Fibroblast of lung (primary cell): ENCODE measurements around the gene RNASE7. TPM values are rescaled to one million over a fixed set of nuclear protein-coding genes. Genes with fewer than 3 reads are reported as not detected.

Experiments used
- DNase-seq, 2 donors: peaks; one replicate each; pipeline versions ENCODE4 v3.0.0 to v3.0.0-alpha.2; 2010; ENCODE audit warnings: low read depth in 2 of 2
- H2AFZ ChIP-seq: 2 replicates; pipeline ENCODE4 v1.5.1; 2012; ENCODE audit warnings: low read length, control low read depth, inconsistent platforms
- H3K27ac ChIP-seq: 2 replicates; pipeline ENCODE4 v1.5.1; 2011; ENCODE audit warnings: low read length, control low read depth; ENCODE audit not compliant: insufficient read depth
- H3K27me3 ChIP-seq: 2 replicates; pipeline ENCODE4 v1.5.1; 2011; ENCODE audit warnings: mild to moderate bottlenecking, low read length; ENCODE audit not compliant: control insufficient read depth, insufficient read depth
- H3K36me3 ChIP-seq: 2 replicates; pipeline ENCODE4 v1.5.1; 2011; ENCODE audit warnings: low read length; ENCODE audit not compliant: control insufficient read depth, insufficient read depth
- H3K4me1 ChIP-seq: 2 replicates; pipeline ENCODE4 v1.5.1; 2011; ENCODE audit warnings: low read length; ENCODE audit not compliant: control insufficient read depth, insufficient read depth; ENCODE audit errors: extremely low read depth
- H3K4me2 ChIP-seq: 2 replicates; pipeline ENCODE4 v1.5.1; 2011; ENCODE audit warnings: low read length, control low read depth; ENCODE audit not compliant: insufficient read depth; ENCODE audit errors: extremely low read depth
- H3K4me3 ChIP-seq, 4 experiments: fragments of 200-600 bp in 1 of 4; sonication (generic) in 1 of 4; replicated peaks in 1 of 4; 2 replicates each; pipeline ENCODE4 v1.5.1; 2011 to 2016; ENCODE audit warnings: low read length in 4 of 4, low read depth in 3 of 4, mild to moderate bottlenecking in 3 of 4, control low read depth in 2 of 4, inconsistent platforms in 1 of 4, mixed read lengths in 1 of 4; ENCODE audit not compliant: insufficient read depth in 1 of 4; ENCODE audit errors: control extremely low read depth in 1 of 4
- H3K79me2 ChIP-seq: 2 replicates; pipeline ENCODE4 v1.5.1; 2012; ENCODE audit warnings: mild to moderate bottlenecking, low read length, inconsistent platforms; ENCODE audit not compliant: control insufficient read depth, insufficient read depth
- H3K9ac ChIP-seq: 2 replicates; pipeline ENCODE4 v1.5.1; 2011; ENCODE audit warnings: mild to moderate bottlenecking, low read length, control low read depth; ENCODE audit not compliant: insufficient read depth
- H3K9me3 ChIP-seq: 2 replicates; pipeline ENCODE4 v1.5.1; 2012; ENCODE audit warnings: low read depth, low read length; ENCODE audit not compliant: control insufficient read depth, insufficient read depth
- H4K20me1 ChIP-seq: 2 replicates; pipeline ENCODE4 v1.5.1; 2011; ENCODE audit warnings: low read length; ENCODE audit not compliant: control insufficient read depth, insufficient read depth; ENCODE audit errors: extremely low read depth
- EZH2 ChIP-seq: IDR thresholded peaks from 2 replicates; pipeline ENCODE4 v1.5.1; 2012; ENCODE audit warnings: low read length, control low read depth, mild to moderate bottlenecking; ENCODE audit errors: missing control alignments
- polyA plus RNA-seq, 2 donors: library from polyadenylated mRNA; depleted of rRNA in 1 of 2; stranded (reverse) in 1 of 2; unstranded in 1 of 2; fragments of >200 nt; gene quantifications; 2 replicates each; pipeline ENCODE4 v1.2.1, GENCODE V29; 2011 to 2012; ENCODE audit warnings: missing spikeins in 1 of 2
- total RNA-seq: library from RNA; depleted of rRNA; stranded (reverse); fragments of >200 nt; gene quantifications from 2 replicates; pipeline ENCODE4 v1.2.1, GENCODE V29; 2014
- TF ChIP-seq, protein P1 (sequence below), 2 donors: IDR thresholded peaks in 1 of 2; conservative IDR thresholded peaks in 1 of 2; 1 replicate in 1 of 2; 2 replicates in 1 of 2; pipeline ENCODE4 v1.5.1; 2011 to 2012; ENCODE audit warnings: low read length in 2 of 2, control low read depth in 1 of 2, inconsistent platforms in 1 of 2, low read depth in 1 of 2, mild to moderate bottlenecking in 1 of 2

RNASE7 gene
- total and polyA plus RNA-seq, 2 donors (not counting 1 experiment from before 2014, with no cell fraction given) = not detected

DNA sequence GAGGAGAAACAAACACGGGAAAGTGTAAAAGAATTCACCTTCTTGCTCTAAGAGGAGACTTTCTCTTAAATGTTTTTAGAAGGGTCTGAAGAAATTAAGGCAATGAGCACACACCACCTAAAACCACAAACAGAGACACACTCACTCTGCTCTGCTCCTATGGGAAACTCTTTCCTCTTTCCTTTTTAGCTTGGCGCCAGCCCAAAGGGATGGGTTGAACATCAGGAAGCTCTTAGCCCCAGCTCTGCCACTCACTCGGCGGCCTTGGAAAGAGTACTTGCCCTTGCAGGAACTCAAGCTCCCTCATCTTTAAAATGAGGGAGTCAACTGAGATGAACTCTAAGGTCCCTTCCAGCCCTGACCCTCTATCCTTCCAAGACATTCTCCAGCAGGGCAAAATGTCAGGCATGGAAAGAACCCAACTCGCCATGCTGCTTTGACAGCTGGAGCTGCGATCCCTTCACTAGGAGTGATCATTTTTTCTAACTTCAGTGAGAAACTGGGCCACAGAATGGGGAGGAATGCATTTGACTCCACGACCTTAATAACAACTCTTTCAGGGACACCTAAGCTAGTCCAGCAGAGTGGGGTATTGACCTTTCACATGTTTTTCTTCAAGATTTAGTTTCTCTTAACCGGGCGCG, 14.5 kb downstream of the RNASE7 start:
- Histone ChIP-seq H3K4me2 (no peak overlapping the region), H3K27me3 (peaks cover 8% of the 10 kb centered on the region), H3K4me1 (no peaks in the 10 kb centered on the region), H2AFZ (no peak overlapping the region), H3K36me3 (no peaks in the 10 kb centered on the region), H3K4me3 (no peak overlapping the region), H3K9ac (no peak overlapping the region), H3K79me2 (no peaks in the 10 kb centered on the region), H3K27ac (no peak overlapping the region), H4K20me1 (no peaks in the 10 kb centered on the region), H3K9me3 (no peaks in the 10 kb centered on the region)
- DNase-seq = no peak
- no peak for TF ChIP-seq EZH2
- TF ChIP-seq, protein P1, sequence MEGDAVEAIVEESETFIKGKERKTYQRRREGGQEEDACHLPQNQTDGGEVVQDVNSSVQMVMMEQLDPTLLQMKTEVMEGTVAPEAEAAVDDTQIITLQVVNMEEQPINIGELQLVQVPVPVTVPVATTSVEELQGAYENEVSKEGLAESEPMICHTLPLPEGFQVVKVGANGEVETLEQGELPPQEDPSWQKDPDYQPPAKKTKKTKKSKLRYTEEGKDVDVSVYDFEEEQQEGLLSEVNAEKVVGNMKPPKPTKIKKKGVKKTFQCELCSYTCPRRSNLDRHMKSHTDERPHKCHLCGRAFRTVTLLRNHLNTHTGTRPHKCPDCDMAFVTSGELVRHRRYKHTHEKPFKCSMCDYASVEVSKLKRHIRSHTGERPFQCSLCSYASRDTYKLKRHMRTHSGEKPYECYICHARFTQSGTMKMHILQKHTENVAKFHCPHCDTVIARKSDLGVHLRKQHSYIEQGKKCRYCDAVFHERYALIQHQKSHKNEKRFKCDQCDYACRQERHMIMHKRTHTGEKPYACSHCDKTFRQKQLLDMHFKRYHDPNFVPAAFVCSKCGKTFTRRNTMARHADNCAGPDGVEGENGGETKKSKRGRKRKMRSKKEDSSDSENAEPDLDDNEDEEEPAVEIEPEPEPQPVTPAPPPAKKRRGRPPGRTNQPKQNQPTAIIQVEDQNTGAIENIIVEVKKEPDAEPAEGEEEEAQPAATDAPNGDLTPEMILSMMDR (conservative IDR thresholded peaks at IDR 0.05 in 1 of 2, IDR thresholded peaks at IDR 0.05 in 1 of 2; ENCODE audit: low read depth in 1 of 2, low read length in 2 of 2) = no peak

GRCh38 chr14:21057803-21058675, 15.9 kb downstream of the RNASE7 start, which contains the start of gene RNASE8:
Gene RNASE8, plus strand, starts transcription at chr14:21057822. Its CDS starts 71 bp downstream, at chr14:21057893.
- no peak within 1 kb of the TSS for H3K4me2 ChIP-seq
- H2AFZ ChIP-seq = no peak within 1 kb of the TSS
- no peak within 1 kb of the TSS for H3K27ac ChIP-seq

GRCh38 chr14:21058903-21059302, 16.7 kb downstream of the RNASE7 start:
- no peak overlapping the region for H3K4me2 ChIP-seq
- no peak overlapping the region for H2AFZ ChIP-seq
- no peaks in the 10 kb centered on the region for H3K9me3 ChIP-seq
- H3K79me2 ChIP-seq = no peaks in the 10 kb centered on the region
- no peaks in the 10 kb centered on the region for H4K20me1 ChIP-seq
- no peaks in the 10 kb centered on the region for H3K36me3 ChIP-seq
- no peak for TF ChIP-seq EZH2
- TF ChIP-seq, protein P1 (conservative IDR thresholded peaks at IDR 0.05 in 1 of 2, IDR thresholded peaks at IDR 0.05 in 1 of 2; ENCODE audit: low read depth in 1 of 2, low read length in 2 of 2) = no peak
- H3K4me3 ChIP-seq = no peak overlapping the region
- no peaks in the 10 kb centered on the region for H3K4me1 ChIP-seq
- DNase-seq = no peak
- peaks cover 8% of the 10 kb centered on the region for H3K27me3 ChIP-seq
- H3K27ac ChIP-seq = no peak overlapping the region
- no peak overlapping the region for H3K9ac ChIP-seq

More at GRCh38 chr14:21057803-21058675, 15.9 kb downstream of the RNASE7 start, which contains the start of gene RNASE8:
- Histone ChIP-seq H3K36me3 (no peaks in the 10 kb centered on the region), H4K20me1 (no peaks in the 10 kb centered on the region), H3K4me1 (no peaks in the 10 kb centered on the region), H3K79me2 (no peaks in the 10 kb centered on the region), H3K4me3 (no peak within 1 kb of the TSS), H3K9me3 (no peaks in the 10 kb centered on the region), H3K27me3 (peaks cover 8% of the 10 kb centered on the region), H3K9ac (no peak within 1 kb of the TSS)
- DNase-seq = peak in 1 of 2 donors; percentile 66
- TF ChIP-seq EZH2 = no peak
- TF ChIP-seq, protein P1 (conservative IDR thresholded peaks at IDR 0.05 in 1 of 2, IDR thresholded peaks at IDR 0.05 in 1 of 2; ENCODE audit: low read depth in 1 of 2, low read length in 2 of 2) = peak in 1 of 2 donors; percentile 2
